SH-SY5Y (cell line): ENCODE measurements around the gene TLR9.

Source experiments
- GATA2 ChIP-seq: IDR thresholded peaks from 2 replicates; pipeline ENCODE4 v1.6.1; 2011; ENCODE audit warnings: mild to moderate bottlenecking, low read depth, low read length
- GATA3 ChIP-seq: IDR thresholded peaks from 2 replicates; pipeline ENCODE4 v1.6.1; 2011; ENCODE audit warnings: low read depth, mild to moderate bottlenecking, low read length, moderate library complexity

- TF ChIP-seq GATA2 (no peak), GATA3 (no peak)
These were observed 15.4 kb downstream of the TLR9 start for GRCh38 chr3:52210037-52210436.
